CD14-positive monocyte (primary cell): ENCODE data around the gene CKS1B. TPM values are rescaled to one million over a fixed set of nuclear protein-coding genes. Genes with fewer than 3 reads are reported as not detected.

ENCODE experiments used
- DNase-seq, 3 donors: peaks; one replicate each; pipeline ENCODE4 v3.0.0-alpha.2; 2011 to 2022
- H2AFZ ChIP-seq: 2 replicates; pipeline ENCODE4 v1.6.0; 2012; ENCODE audit warnings: mild to moderate bottlenecking, low read depth, low read length, inconsistent platforms; ENCODE audit not compliant: insufficient read depth, poor library complexity, severe bottlenecking
- H3K27ac ChIP-seq, 2 donors: 1 replicate in 1 of 2; 2 replicates in 1 of 2; pipeline ENCODE4 v1.5.1; 2012 to 2013; ENCODE audit warnings: low read length in 2 of 2, control low read depth in 1 of 2, inconsistent platforms in 1 of 2, low read depth in 1 of 2, mild to moderate bottlenecking in 1 of 2
- H3K27me3 ChIP-seq, 2 donors: one replicate each; pipeline versions ENCODE4 v1.6.0 to v1.6.1; 2011 to 2013; ENCODE audit warnings: low read length in 2 of 2; ENCODE audit not compliant: control insufficient read depth in 2 of 2, insufficient read depth in 2 of 2
- H3K36me3 ChIP-seq, 2 donors: replicated peaks in 1 of 2; 1 replicate in 1 of 2; 2 replicates in 1 of 2; pipeline versions ENCODE4 v1.5.1 to v1.6.1; 2012 to 2013; ENCODE audit warnings: low read length in 2 of 2, control low read depth in 1 of 2, inconsistent platforms in 1 of 2, mild to moderate bottlenecking in 1 of 2; ENCODE audit not compliant: insufficient read depth in 2 of 2, control insufficient read depth in 1 of 2
- H3K4me1 ChIP-seq, 2 donors: 1 replicate in 1 of 2; 2 replicates in 1 of 2; pipeline versions ENCODE4 v1.5.1 to v1.6.1; 2012 to 2013; ENCODE audit warnings: low read length in 2 of 2, control low read depth in 1 of 2, inconsistent platforms in 1 of 2, mild to moderate bottlenecking in 1 of 2, moderate library complexity in 1 of 2; ENCODE audit not compliant: insufficient read depth in 2 of 2, control insufficient read depth in 1 of 2
- H3K4me2 ChIP-seq: replicated peaks from 2 replicates; pipeline ENCODE3; 2012; ENCODE audit warnings: low read length, moderate library complexity, mild to moderate bottlenecking; ENCODE audit not compliant: poor library complexity, severe bottlenecking; ENCODE audit errors: extremely low read depth
- H3K4me3 ChIP-seq, 3 experiments: fragments of 200-600 bp in 1 of 3; sonication (generic) in 1 of 3; replicated peaks in 1 of 3; 1 replicate in 2 of 3; 2 replicates in 1 of 3; pipeline ENCODE4 v1.5.1; 2011 to 2013; ENCODE audit warnings: low read length in 3 of 3, mild to moderate bottlenecking in 3 of 3, control low read depth in 2 of 3, low read depth in 2 of 3, inconsistent platforms in 1 of 3, moderate library complexity in 1 of 3
- H3K79me2 ChIP-seq: 2 replicates; pipeline ENCODE4 v1.6.0; 2012; ENCODE audit warnings: mild to moderate bottlenecking, control low read depth, inconsistent platforms, low read length, moderate library complexity; ENCODE audit not compliant: insufficient read depth
- H3K9ac ChIP-seq: 2 replicates; pipeline ENCODE4 v1.6.0; 2017; ENCODE audit warnings: low read length, mild to moderate bottlenecking; ENCODE audit not compliant: insufficient read depth, poor library complexity, severe bottlenecking
- H3K9me3 ChIP-seq, 2 donors: replicated peaks in 1 of 2; 1 replicate in 1 of 2; 2 replicates in 1 of 2; pipeline versions ENCODE4 v1.5.1 to v1.6.1; 2012 to 2013; ENCODE audit warnings: low read length in 2 of 2, control low read depth in 1 of 2; ENCODE audit not compliant: control insufficient read depth in 1 of 2, insufficient read depth in 1 of 2
- H4K20me1 ChIP-seq: 2 replicates; pipeline ENCODE4 v1.6.0; 2012; ENCODE audit warnings: mild to moderate bottlenecking, low read length, control low read depth, moderate library complexity; ENCODE audit not compliant: insufficient read depth
- H3K27ac Mint-ChIP-seq, 7 donors: one replicate each; pipeline ENCODE4 v1.8.0; 2020; ENCODE audit warnings: mild to moderate bottlenecking in 7 of 7, mixed read lengths in 7 of 7, moderate library complexity in 6 of 7, inconsistent platforms in 2 of 7
- H3K27me3 Mint-ChIP-seq, 3 donors: one replicate each; pipeline ENCODE4 v1.8.0; 2021 to 2022; ENCODE audit warnings: low read depth in 3 of 3, mild to moderate bottlenecking in 3 of 3, mixed read lengths in 3 of 3, moderate library complexity in 3 of 3, inconsistent platforms in 1 of 3
- H3K36me3 Mint-ChIP-seq, 2 donors: one replicate each; pipeline ENCODE4 v1.8.0; 2020; ENCODE audit warnings: mixed read lengths in 2 of 2, inconsistent platforms in 1 of 2, mild to moderate bottlenecking in 1 of 2
- H3K4me1 Mint-ChIP-seq: one replicate; pipeline ENCODE4 v1.8.0; 2020; ENCODE audit warnings: mild to moderate bottlenecking, mixed read lengths
- H3K4me3 Mint-ChIP-seq, 2 donors: one replicate each; pipeline ENCODE4 v1.8.0; 2020; ENCODE audit warnings: mild to moderate bottlenecking in 2 of 2, mixed read lengths in 2 of 2, moderate library complexity in 1 of 2
- H3K9me3 Mint-ChIP-seq, 7 donors: one replicate each; pipeline ENCODE4 v1.8.0; 2020 to 2022; ENCODE audit warnings: mixed read lengths in 7 of 7, mild to moderate bottlenecking in 6 of 7, moderate library complexity in 6 of 7, inconsistent platforms in 2 of 7
- WGBS: methylation state at CpG from one replicate; pipeline ENCODE4 v1.1.5; 2013; ENCODE audit warnings: missing lambda C conversion rate; ENCODE audit not compliant: insufficient coverage; 5-methylcytosine and 5-hydroxymethylcytosine counted together
- intact Hi-C, 2 donors: fragments of 100-400 bp; cut with micrococcal nuclease; formaldehyde crosslinking; loops; one replicate each; pipeline versions ENCODE4 v1.15.0 to v1.15.1; 2023
- polyA plus RNA-seq, 3 donors: library from polyadenylated mRNA; depleted of rRNA in 1 of 3; unstranded in 2 of 3; stranded (reverse) in 1 of 3; fragments of 300-500 nt in 2 of 3; fragments of >200 nt in 1 of 3; fragmentation: Illumina TruSeq in 2 of 3; gene quantifications; 1 replicate in 2 of 3; 2 replicates in 1 of 3; pipeline ENCODE4 v1.2.3, GENCODE V29; 2012 to 2021
- TF ChIP-seq, protein P1 (sequence below): fragments of 200-600 bp; IDR thresholded peaks from one replicate; pipeline ENCODE4 v1.8.0; 2022; ENCODE audit warnings: antibody characterized with exemption, mild to moderate bottlenecking

The CKS1B gene
- polyA plus RNA-seq, 3 donors: 9.4 to 22.6 (median 18.0) TPM

DNA sequence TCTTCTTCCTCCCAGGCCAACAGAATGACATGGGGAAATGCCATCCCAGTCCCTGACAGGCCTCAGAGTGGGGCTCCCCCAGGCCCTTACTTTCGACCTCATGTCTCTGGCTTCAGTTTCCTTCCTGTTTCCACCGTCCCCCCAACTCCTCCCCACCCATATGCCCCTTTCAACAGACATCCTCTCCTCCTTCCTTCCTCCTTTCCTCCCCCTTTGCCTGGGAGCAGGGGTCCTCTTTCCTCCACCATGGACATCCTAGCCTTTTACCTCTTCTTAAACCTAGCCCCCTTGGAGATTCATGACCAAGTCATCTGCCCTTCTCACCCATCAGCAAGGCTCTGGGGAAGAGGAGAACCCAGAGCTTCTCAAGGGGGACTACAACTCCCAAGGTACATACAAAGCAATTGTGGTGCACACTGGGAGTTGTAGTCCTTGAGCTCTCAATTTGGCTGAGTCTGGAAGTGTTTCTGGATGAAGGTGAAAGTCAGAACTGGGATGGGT, 32.2 kb downstream of the CKS1B start:
- TF ChIP-seq, protein P1, sequence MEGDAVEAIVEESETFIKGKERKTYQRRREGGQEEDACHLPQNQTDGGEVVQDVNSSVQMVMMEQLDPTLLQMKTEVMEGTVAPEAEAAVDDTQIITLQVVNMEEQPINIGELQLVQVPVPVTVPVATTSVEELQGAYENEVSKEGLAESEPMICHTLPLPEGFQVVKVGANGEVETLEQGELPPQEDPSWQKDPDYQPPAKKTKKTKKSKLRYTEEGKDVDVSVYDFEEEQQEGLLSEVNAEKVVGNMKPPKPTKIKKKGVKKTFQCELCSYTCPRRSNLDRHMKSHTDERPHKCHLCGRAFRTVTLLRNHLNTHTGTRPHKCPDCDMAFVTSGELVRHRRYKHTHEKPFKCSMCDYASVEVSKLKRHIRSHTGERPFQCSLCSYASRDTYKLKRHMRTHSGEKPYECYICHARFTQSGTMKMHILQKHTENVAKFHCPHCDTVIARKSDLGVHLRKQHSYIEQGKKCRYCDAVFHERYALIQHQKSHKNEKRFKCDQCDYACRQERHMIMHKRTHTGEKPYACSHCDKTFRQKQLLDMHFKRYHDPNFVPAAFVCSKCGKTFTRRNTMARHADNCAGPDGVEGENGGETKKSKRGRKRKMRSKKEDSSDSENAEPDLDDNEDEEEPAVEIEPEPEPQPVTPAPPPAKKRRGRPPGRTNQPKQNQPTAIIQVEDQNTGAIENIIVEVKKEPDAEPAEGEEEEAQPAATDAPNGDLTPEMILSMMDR: no peak
- peak overlapping the region; percentile 94 to 100 (median 99) for H3K27ac Mint-ChIP-seq
- Histone ChIP-seq H3K9ac (peak overlapping the region; percentile 85), H4K20me1 (peaks cover 43% of the 10 kb centered on the region), H3K4me1 (peaks cover 62 to 77% of the 10 kb centered on the region in 2 donors), H3K27ac (peak overlapping the region; percentile 91 to 99), H3K9me3 (no peaks in the 10 kb centered on the region), H3K27me3 (no peaks in the 10 kb centered on the region), H3K36me3 (peaks cover 0 to 8% of the 10 kb centered on the region in 2 donors), H3K4me2 (peak overlapping the region; percentile 100), H3K79me2 (peaks cover 98% of the 10 kb centered on the region), H3K4me3 (peak overlapping the region; percentile 89 to 100 (median 93)), H2AFZ (no peak overlapping the region)
- WGBS: 0% methylated on average over 2 of the region's 2 CpGs
- DNase-seq: peak; percentile 67 to 91 (median 85)
- peak overlapping the region; percentile 74 to 98 for H3K4me3 Mint-ChIP-seq
- H3K9me3 Mint-ChIP-seq: no peaks in the 10 kb centered on the region
- H3K36me3 Mint-ChIP-seq: peaks cover 3 to 21% of the 10 kb centered on the region in 2 donors
- H3K27me3 Mint-ChIP-seq: no peaks in the 10 kb centered on the region
- intact Hi-C loops: loop anchor here (2.0 to 5.0 kb wide), 3 partner anchors 34 to 46 kb away; partner anchors contain the start of genes SHC1 (in 2 of the 2), ADAM15 (in 1 of the 2) and CKS1B (in 1 of the 2)
- peaks cover 58% of the 10 kb centered on the region for H3K4me1 Mint-ChIP-seq

DNA sequence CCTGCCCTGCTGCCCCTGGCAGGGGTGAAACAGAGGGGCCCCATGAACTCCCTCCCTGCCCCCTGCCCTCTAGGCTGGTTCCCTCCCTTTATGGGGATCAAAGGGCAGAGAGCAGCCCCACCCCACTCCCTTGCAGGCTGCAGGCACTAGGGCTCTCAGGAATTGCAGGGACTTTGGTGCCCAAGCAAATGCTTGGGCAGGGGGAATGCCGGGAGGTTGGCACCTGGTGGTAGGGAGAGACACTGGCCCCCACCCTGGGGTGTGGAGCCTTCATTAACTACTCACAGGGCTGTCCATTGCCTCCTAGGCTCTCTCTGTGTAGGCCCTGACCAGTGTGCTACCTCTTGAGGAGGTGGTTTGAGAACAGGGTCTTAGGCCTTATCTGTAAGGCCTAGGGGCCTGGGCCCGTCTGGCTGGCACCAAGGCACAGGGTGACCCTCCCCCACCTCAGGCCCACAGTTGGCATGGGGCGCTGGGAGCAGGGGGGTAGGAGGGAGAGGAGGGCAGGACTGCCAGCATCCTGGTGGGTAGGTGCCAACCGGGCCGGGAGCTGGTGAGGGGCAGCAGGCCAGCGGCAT, 32.9 kb downstream of the CKS1B start:
- H3K4me2 ChIP-seq: peak overlapping the region; percentile 100
- peaks cover 0 to 8% of the 10 kb centered on the region in 2 donors for H3K36me3 ChIP-seq
- peak overlapping the region; percentile 79 for H3K9ac ChIP-seq
- TF ChIP-seq, protein P1: no peak
- intact Hi-C loops: loop anchor here (2.0 to 5.0 kb wide), 3 partner anchors 35 to 45 kb away; partner anchors contain the start of genes SHC1 (in 2 of the 2), ADAM15 (in 1 of the 2) and CKS1B (in 1 of the 2)
- no peak for DNase-seq
- peaks cover 69 to 84% of the 10 kb centered on the region in 2 donors for H3K4me1 ChIP-seq
- H2AFZ ChIP-seq: no peak overlapping the region
- H3K36me3 Mint-ChIP-seq: peaks cover 3 to 23% of the 10 kb centered on the region in 2 donors
- H3K9me3 ChIP-seq: no peaks in the 10 kb centered on the region
- H3K27me3 Mint-ChIP-seq: no peaks in the 10 kb centered on the region
- 0% methylated on average over 1 of the region's 6 CpGs for WGBS
- peak overlapping the region; percentile 89 to 100 (median 93) for H3K4me3 ChIP-seq
- H3K27ac ChIP-seq: peak overlapping the region; percentile 91 to 99
- no peaks in the 10 kb centered on the region for H3K27me3 ChIP-seq
- H4K20me1 ChIP-seq: peaks cover 50% of the 10 kb centered on the region
- peaks cover 98% of the 10 kb centered on the region for H3K79me2 ChIP-seq
- peak overlapping the region; percentile 94 to 100 (median 99) for H3K27ac Mint-ChIP-seq
- H3K4me3 Mint-ChIP-seq: peak overlapping the region; percentile 91 to 98
- peaks cover 65% of the 10 kb centered on the region for H3K4me1 Mint-ChIP-seq
- H3K9me3 Mint-ChIP-seq: no peaks in the 10 kb centered on the region
